ENCODE data around the gene ACRBP.

The ACRBP gene

GRCh38 chr12:6614513-6615172, 32.6 kb downstream of the ACRBP start:
- H3K4me3 ChIP-seq (ENCODE audit: low read depth in 1 of 2, low read length in 2 of 2): no peak overlapping the region
- peak overlapping the region; percentile 59; the same call in 1 of the 2 replicates for H2AFZ ChIP-seq (ENCODE audit: low read depth, low read length)
- no peaks in the 10 kb centered on the region for H3K27me3 ChIP-seq (ENCODE audit: insufficient read depth, low read length, poor library complexity)
- H4K20me1 ChIP-seq (ENCODE audit: insufficient read depth, low read length): no peaks in the 10 kb centered on the region
- H3K27ac ChIP-seq (ENCODE audit: low read length): peak overlapping the region; percentile 77
- no peak overlapping the region for H3K4me2 ChIP-seq (ENCODE audit: insufficient read depth, low read length)
- no peaks in the 10 kb centered on the region for H3K36me3 ChIP-seq (ENCODE audit: insufficient read depth, low read length)
- DNase-seq (no peak), ATAC-seq (ENCODE audit: insufficient read depth, low read depth) (no peak)
- H3K9ac ChIP-seq (ENCODE audit: low read depth, low read length): peak overlapping the region; percentile 49
- H3K4me1 ChIP-seq (ENCODE audit: insufficient read depth, low read length): peaks cover 35% of the 10 kb centered on the region
- no peak for TF ChIP-seq CTCF (IDR thresholded peaks at IDR 0.05; ENCODE audit: borderline replicate concordance, extremely low read depth, low read length, poor library complexity, severe bottlenecking)
- TF ChIP-seq EZH2 (IDR thresholded peaks at IDR 0.05; ENCODE audit: borderline replicate concordance, low read depth, low read length, severe bottlenecking): no peak
- no peaks in the 10 kb centered on the region for H3K9me3 ChIP-seq (ENCODE audit: insufficient read depth, low read length, severe bottlenecking)
- H3K79me2 ChIP-seq (ENCODE audit: insufficient read depth, low read length): no peaks in the 10 kb centered on the region

DNA sequence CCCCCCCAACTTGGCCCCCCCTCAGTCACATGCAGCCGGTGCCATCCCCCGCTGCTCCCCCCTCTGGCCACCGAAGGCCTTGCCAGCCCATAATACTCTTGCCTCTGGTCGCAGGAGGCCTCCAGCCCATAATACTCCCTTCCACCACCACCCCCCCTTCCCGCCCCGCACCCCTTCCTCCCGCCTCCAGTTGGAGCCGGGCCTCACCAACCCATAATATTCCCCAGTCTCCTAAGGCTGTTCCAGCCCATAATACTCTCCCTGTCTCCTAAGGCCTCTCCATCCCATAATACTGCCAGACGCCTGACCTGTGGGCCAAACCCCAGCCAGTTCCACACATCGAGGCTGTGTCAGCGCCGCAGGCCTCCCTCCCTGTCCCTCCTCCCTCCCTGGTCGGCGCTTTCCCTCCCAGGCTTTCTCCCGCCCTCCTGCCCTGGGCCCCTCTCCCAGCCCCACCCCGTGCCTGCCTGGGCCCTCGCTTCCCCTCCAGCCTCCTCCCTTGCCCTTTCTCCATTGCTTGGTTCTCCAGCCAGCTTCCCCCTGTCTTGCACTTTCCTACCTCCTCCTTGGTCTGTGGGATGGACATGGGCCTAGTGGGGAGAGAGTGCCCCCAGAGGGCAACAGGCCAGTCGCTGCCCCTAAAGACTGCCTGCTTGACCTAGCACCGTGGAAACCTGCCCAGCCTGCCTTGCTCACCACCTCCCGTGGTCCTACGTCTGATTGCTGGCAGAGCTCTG, 33.3 kb downstream of the ACRBP start:
- peak overlapping the region; percentile 59 for H2AFZ ChIP-seq (ENCODE audit: low read depth, low read length)
- H3K4me1 ChIP-seq (ENCODE audit: insufficient read depth, low read length): peaks cover 35% of the 10 kb centered on the region
- peak overlapping the region; percentile 49 for H3K9ac ChIP-seq (ENCODE audit: low read depth, low read length)
- peak; percentile 74 for ATAC-seq (ENCODE audit: insufficient read depth, low read depth)
- H3K27me3 ChIP-seq (ENCODE audit: insufficient read depth, low read length, poor library complexity): no peaks in the 10 kb centered on the region
- H3K79me2 ChIP-seq (ENCODE audit: insufficient read depth, low read length): no peaks in the 10 kb centered on the region
- H3K36me3 ChIP-seq (ENCODE audit: insufficient read depth, low read length): no peaks in the 10 kb centered on the region
- peak overlapping the region; percentile 77 for H3K27ac ChIP-seq (ENCODE audit: low read length)
- no peaks in the 10 kb centered on the region for H4K20me1 ChIP-seq (ENCODE audit: insufficient read depth, low read length)
- TF ChIP-seq EZH2 (IDR thresholded peaks at IDR 0.05; ENCODE audit: borderline replicate concordance, low read depth, low read length, severe bottlenecking) (no peak), CTCF (IDR thresholded peaks at IDR 0.05; ENCODE audit: borderline replicate concordance, extremely low read depth, low read length, poor library complexity, severe bottlenecking) (peak; percentile 31)
- H3K9me3 ChIP-seq (ENCODE audit: insufficient read depth, low read length, severe bottlenecking): no peaks in the 10 kb centered on the region
- H3K4me3 ChIP-seq (ENCODE audit: low read depth in 1 of 2, low read length in 2 of 2): no peak overlapping the region
- peak; percentile 95 for DNase-seq
- H3K4me2 ChIP-seq (ENCODE audit: insufficient read depth, low read length): 0 out of 2 replicates have a peak overlapping the region, but pooled peaks have one; percentile 5

DNA sequence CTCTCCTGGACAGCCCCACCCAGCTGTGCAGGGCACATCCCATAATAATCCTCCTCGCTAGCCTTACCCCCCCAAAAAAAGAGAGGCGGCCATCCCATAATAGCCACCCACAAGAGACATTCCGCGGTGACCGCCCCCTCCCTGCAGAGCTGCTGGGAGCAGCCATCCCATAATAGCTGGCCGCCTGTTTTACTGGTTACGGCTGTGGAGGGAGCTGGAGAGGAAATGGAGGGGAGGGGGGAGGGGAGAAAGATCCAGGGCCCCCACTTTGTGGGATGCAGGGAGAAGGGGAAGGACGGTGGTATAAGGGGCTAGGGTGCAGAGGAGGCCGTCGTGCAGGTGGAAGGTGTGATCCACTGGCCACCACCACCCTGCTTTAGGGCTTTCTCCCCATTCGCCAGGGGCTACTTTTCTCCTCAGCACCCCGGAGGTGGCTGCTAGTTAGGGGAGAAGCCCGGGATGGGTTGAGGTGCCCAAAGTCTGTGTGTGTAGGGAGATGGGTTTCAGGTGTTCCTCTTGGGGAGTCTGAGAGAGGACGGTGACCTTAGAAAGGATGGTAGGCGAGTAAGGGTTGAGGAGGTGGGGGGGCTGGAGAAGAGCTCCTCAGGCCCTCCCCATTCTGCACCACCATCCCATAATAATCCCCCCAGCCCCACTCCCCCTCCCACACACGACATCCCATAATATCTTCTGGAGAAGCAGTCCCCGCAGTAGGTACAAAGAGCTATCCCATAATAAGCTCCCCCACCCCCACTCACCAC, 34.0 kb downstream of the ACRBP start:
- Histone ChIP-seq H3K4me3 (ENCODE audit: low read depth in 1 of 2, low read length in 2 of 2) (peak overlapping the region in 1 of 2 experiments; percentile 51; a peak in 2 of 4 replicates), H3K9me3 (ENCODE audit: insufficient read depth, low read length, severe bottlenecking) (no peaks in the 10 kb centered on the region), H3K4me2 (ENCODE audit: insufficient read depth, low read length) (peak overlapping the region; percentile 67), H4K20me1 (ENCODE audit: insufficient read depth, low read length) (no peaks in the 10 kb centered on the region), H3K9ac (ENCODE audit: low read depth, low read length) (peak overlapping the region; percentile 71), H3K79me2 (ENCODE audit: insufficient read depth, low read length) (no peaks in the 10 kb centered on the region), H2AFZ (ENCODE audit: low read depth, low read length) (peak overlapping the region; percentile 74), H3K36me3 (ENCODE audit: insufficient read depth, low read length) (no peaks in the 10 kb centered on the region), H3K27ac (ENCODE audit: low read length) (peak overlapping the region; percentile 98), H3K4me1 (ENCODE audit: insufficient read depth, low read length) (peaks cover 40% of the 10 kb centered on the region), H3K27me3 (ENCODE audit: insufficient read depth, low read length, poor library complexity) (no peaks in the 10 kb centered on the region)
- peak; percentile 96 for DNase-seq
- ATAC-seq (ENCODE audit: insufficient read depth, low read depth): peak; percentile 57
- no peak for TF ChIP-seq EZH2 (IDR thresholded peaks at IDR 0.05; ENCODE audit: borderline replicate concordance, low read depth, low read length, severe bottlenecking)
- TF ChIP-seq CTCF (IDR thresholded peaks at IDR 0.05; ENCODE audit: borderline replicate concordance, extremely low read depth, low read length, poor library complexity, severe bottlenecking): peak; percentile 11

Measured in DND-41 (cell line).